ENCODE data around the gene CRADD.

Gene CRADD

GRCh38 chr12:93736640-93737178 lies 59.5 kb downstream of the CRADD start:
- H3K36me3 ChIP-seq (ENCODE audit: control insufficient read depth, insufficient read depth, low read length), result no peaks in the 10 kb centered on the region
- no peak overlapping the region for H3K4me3 ChIP-seq (ENCODE audit: extremely low read depth, insufficient read depth, low read length, poor library complexity, severe bottlenecking)
- H3K27ac ChIP-seq (ENCODE audit: low read depth, low read length, severe bottlenecking), result no peak overlapping the region
- H3K4me1 ChIP-seq (ENCODE audit: control insufficient read depth, insufficient read depth, low read length, poor library complexity, severe bottlenecking), result peaks cover 10% of the 10 kb centered on the region
- no peaks in the 10 kb centered on the region for H3K9me3 ChIP-seq (ENCODE audit: control insufficient read depth, low read length)

- Histone ChIP-seq H3K27ac (ENCODE audit: low read depth, low read length, severe bottlenecking) (no peak overlapping the region), H3K4me1 (ENCODE audit: control insufficient read depth, insufficient read depth, low read length, poor library complexity, severe bottlenecking) (peaks cover 12% of the 10 kb centered on the region), H3K4me3 (ENCODE audit: extremely low read depth, insufficient read depth, low read length, poor library complexity, severe bottlenecking) (no peak overlapping the region), H3K36me3 (ENCODE audit: control insufficient read depth, insufficient read depth, low read length) (no peaks in the 10 kb centered on the region), H3K9me3 (ENCODE audit: control insufficient read depth, low read length) (no peaks in the 10 kb centered on the region)
- 92 to 94% methylated on average over 4 to 5 of the region's 5 CpGs for WGBS, 2 experiments (ENCODE audit: insufficient coverage in 2 of 2)
Observed at GRCh38 chr12:93737457-93738198, 60.5 kb downstream of the CRADD start.

- Histone ChIP-seq H3K27ac (ENCODE audit: low read depth, low read length, severe bottlenecking) (no peak overlapping the region), H3K4me1 (ENCODE audit: control insufficient read depth, insufficient read depth, low read length, poor library complexity, severe bottlenecking) (peaks cover 14% of the 10 kb centered on the region), H3K36me3 (ENCODE audit: control insufficient read depth, insufficient read depth, low read length) (no peaks in the 10 kb centered on the region), H3K9me3 (ENCODE audit: control insufficient read depth, low read length) (no peaks in the 10 kb centered on the region), H3K4me3 (ENCODE audit: extremely low read depth, insufficient read depth, low read length, poor library complexity, severe bottlenecking) (no peak overlapping the region)
- WGBS, 2 experiments (ENCODE audit: insufficient coverage in 2 of 2), result 90 to 93% methylated on average over 2 to 5 of the region's 6 CpGs
Observed at GRCh38 chr12:93738199-93739058, 61.3 kb downstream of the CRADD start.

- no peak overlapping the region for H3K4me3 ChIP-seq (ENCODE audit: extremely low read depth, insufficient read depth, low read length, poor library complexity, severe bottlenecking)
- no peaks in the 10 kb centered on the region for H3K9me3 ChIP-seq (ENCODE audit: control insufficient read depth, low read length)
- peak overlapping the region; percentile 92 for H3K27ac ChIP-seq (ENCODE audit: low read depth, low read length, severe bottlenecking)
- H3K4me1 ChIP-seq (ENCODE audit: control insufficient read depth, insufficient read depth, low read length, poor library complexity, severe bottlenecking), result peaks cover 14% of the 10 kb centered on the region
- 50 to 67% methylated on average over 2 to 3 of the region's 3 CpGs for WGBS, 2 experiments (ENCODE audit: insufficient coverage in 2 of 2)
- no peaks in the 10 kb centered on the region for H3K36me3 ChIP-seq (ENCODE audit: control insufficient read depth, insufficient read depth, low read length)
Observed at GRCh38 chr12:93740751-93741150, 63.6 kb downstream of the CRADD start.

GRCh38 chr12:93741659-93742109 lies 64.5 kb downstream of the CRADD start:
- Histone ChIP-seq H3K36me3 (ENCODE audit: control insufficient read depth, insufficient read depth, low read length) (no peaks in the 10 kb centered on the region), H3K27ac (ENCODE audit: low read depth, low read length, severe bottlenecking) (peak overlapping the region; percentile 92), H3K4me3 (ENCODE audit: extremely low read depth, insufficient read depth, low read length, poor library complexity, severe bottlenecking) (peak overlapping the region; percentile 38), H3K4me1 (ENCODE audit: control insufficient read depth, insufficient read depth, low read length, poor library complexity, severe bottlenecking) (peaks cover 14% of the 10 kb centered on the region), H3K9me3 (ENCODE audit: control insufficient read depth, low read length) (no peaks in the 10 kb centered on the region)
- 3 to 13% methylated on average over 4 of the region's 10 CpGs for WGBS, 2 experiments (ENCODE audit: insufficient coverage in 2 of 2)

GRCh38 chr12:93742110-93742934 lies 65.1 kb downstream of the CRADD start:
- peaks cover 14% of the 10 kb centered on the region for H3K4me1 ChIP-seq (ENCODE audit: control insufficient read depth, insufficient read depth, low read length, poor library complexity, severe bottlenecking)
- no peaks in the 10 kb centered on the region for H3K9me3 ChIP-seq (ENCODE audit: control insufficient read depth, low read length)
- H3K36me3 ChIP-seq (ENCODE audit: control insufficient read depth, insufficient read depth, low read length), result no peaks in the 10 kb centered on the region
- WGBS, 2 experiments (ENCODE audit: insufficient coverage in 2 of 2), result 2 to 3% methylated on average over 32 to 35 of the region's 45 CpGs
- peak overlapping the region; percentile 38 for H3K4me3 ChIP-seq (ENCODE audit: extremely low read depth, insufficient read depth, low read length, poor library complexity, severe bottlenecking)
- peak overlapping the region; percentile 92 for H3K27ac ChIP-seq (ENCODE audit: low read depth, low read length, severe bottlenecking)

- H3K36me3 ChIP-seq (ENCODE audit: control insufficient read depth, insufficient read depth, low read length), result no peaks in the 10 kb centered on the region
- H3K4me3 ChIP-seq (ENCODE audit: extremely low read depth, insufficient read depth, low read length, poor library complexity, severe bottlenecking), result no peak overlapping the region
- H3K27ac ChIP-seq (ENCODE audit: low read depth, low read length, severe bottlenecking), result no peak overlapping the region
- WGBS, 2 experiments (ENCODE audit: insufficient coverage in 2 of 2), result no CpG with 5 or more reads among the region's 9 CpGs
- H3K4me1 ChIP-seq (ENCODE audit: control insufficient read depth, insufficient read depth, low read length, poor library complexity, severe bottlenecking), result peaks cover 14% of the 10 kb centered on the region
- no peaks in the 10 kb centered on the region for H3K9me3 ChIP-seq (ENCODE audit: control insufficient read depth, low read length)
Observed at GRCh38 chr12:93743229-93743998, 66.2 kb downstream of the CRADD start.

- H3K4me3 ChIP-seq (ENCODE audit: extremely low read depth, insufficient read depth, low read length, poor library complexity, severe bottlenecking), result no peak overlapping the region
- H3K9me3 ChIP-seq (ENCODE audit: control insufficient read depth, low read length), result no peaks in the 10 kb centered on the region
- peaks cover 14% of the 10 kb centered on the region for H3K4me1 ChIP-seq (ENCODE audit: control insufficient read depth, insufficient read depth, low read length, poor library complexity, severe bottlenecking)
- no peaks in the 10 kb centered on the region for H3K36me3 ChIP-seq (ENCODE audit: control insufficient read depth, insufficient read depth, low read length)
- no peak overlapping the region for H3K27ac ChIP-seq (ENCODE audit: low read depth, low read length, severe bottlenecking)
- WGBS, 2 experiments (ENCODE audit: insufficient coverage in 2 of 2), result 100% methylated on average over 2 of the region's 4 CpGs; no CpG with 5 or more reads in 1 of the 2 experiments
Observed at GRCh38 chr12:93743999-93744689, 67.0 kb downstream of the CRADD start.

- 100% methylated on average over 1 of the region's 2 CpGs; no CpG with 5 or more reads in 1 of the 2 experiments for WGBS, 2 experiments (ENCODE audit: insufficient coverage in 2 of 2)
- no peaks in the 10 kb centered on the region for H3K36me3 ChIP-seq (ENCODE audit: control insufficient read depth, insufficient read depth, low read length)
- H3K9me3 ChIP-seq (ENCODE audit: control insufficient read depth, low read length), result no peaks in the 10 kb centered on the region
- no peak overlapping the region for H3K4me3 ChIP-seq (ENCODE audit: extremely low read depth, insufficient read depth, low read length, poor library complexity, severe bottlenecking)
- H3K4me1 ChIP-seq (ENCODE audit: control insufficient read depth, insufficient read depth, low read length, poor library complexity, severe bottlenecking), result peaks cover 19% of the 10 kb centered on the region
- H3K27ac ChIP-seq (ENCODE audit: low read depth, low read length, severe bottlenecking), result no peak overlapping the region
Observed at GRCh38 chr12:93745286-93745685, 68.1 kb downstream of the CRADD start.

All from mesodermal cell (in vitro differentiated cells).